Gastrocnemius medialis (tissue), 4 donors: Measurements from ENCODE around the gene KANSL3.

Experiments used
- CTCF ChIP-seq, 5 experiments: fragments of 450-650 bp in 3 of 5; fragments of 200-600 bp in 2 of 5; sonication (generic) in 2 of 5; IDR thresholded peaks in 4 of 5; conservative IDR thresholded peaks in 1 of 5; 1 replicate in 4 of 5; 2 replicates in 1 of 5; pipeline ENCODE4 v1.5.1; 2016 to 2019; ENCODE audit warnings: antibody characterized with exemption in 5 of 5, mild to moderate bottlenecking in 3 of 5, moderate library complexity in 3 of 5
- POLR2A ChIP-seq, 2 donors: fragments of 450-650 bp; IDR thresholded peaks; one replicate each; pipeline ENCODE4 v1.6.1; 2017; ENCODE audit warnings: antibody characterized with exemption in 2 of 2, mild to moderate bottlenecking in 2 of 2, moderate library complexity in 2 of 2

- TF ChIP-seq CTCF (IDR thresholded peaks at IDR 0.05 in 4 of 5, conservative IDR thresholded peaks at IDR 0.05 in 1 of 5) (no peak), POLR2A (IDR thresholded peaks at IDR 0.05) (no peak)
These were observed 86.4 kb downstream of the KANSL3 start for GRCh38 chr2:96551605-96552314.
